HG02870 (cell line): ENCODE results near the gene CUX1.
A peak's percentile ranks its signal among the peaks of the same experiment; 100 is the strongest.
"Not testable (repeated sequence)": the region's sequence is repeated elsewhere in the genome, so short reads cannot be mapped to it uniquely, and the experiment has no call there.

Experiments
- ATAC-seq: cut with Tn5 transposase; IDR thresholded peaks from one replicate; pipeline ENCODE4 v1.9.1; 2021; ENCODE audit warnings: mild to moderate bottlenecking, moderate library complexity; ENCODE audit not compliant: unreplicated experiment

CUX1 gene

DNA sequence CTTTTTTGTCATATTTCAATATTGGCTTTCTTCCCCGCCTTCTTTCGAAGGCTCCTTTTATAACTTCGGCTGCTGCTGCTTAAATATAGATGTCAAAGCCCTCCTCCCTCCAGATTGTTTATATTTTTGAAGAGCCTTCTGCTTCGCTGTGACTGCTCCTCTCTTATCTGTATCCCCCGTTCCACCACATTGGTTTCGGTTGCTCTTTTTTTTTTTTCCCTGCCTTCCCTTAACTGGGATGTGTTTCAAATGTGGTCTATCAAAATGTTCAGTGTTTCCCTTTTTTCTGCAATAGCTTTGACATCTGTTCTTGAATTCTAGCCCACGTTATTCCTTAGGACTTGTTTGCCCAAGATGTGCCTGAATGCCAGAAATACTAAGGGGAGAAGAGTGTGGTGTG is 96.4 kb downstream of the CUX1 start:
- no peak for ATAC-seq

DNA sequence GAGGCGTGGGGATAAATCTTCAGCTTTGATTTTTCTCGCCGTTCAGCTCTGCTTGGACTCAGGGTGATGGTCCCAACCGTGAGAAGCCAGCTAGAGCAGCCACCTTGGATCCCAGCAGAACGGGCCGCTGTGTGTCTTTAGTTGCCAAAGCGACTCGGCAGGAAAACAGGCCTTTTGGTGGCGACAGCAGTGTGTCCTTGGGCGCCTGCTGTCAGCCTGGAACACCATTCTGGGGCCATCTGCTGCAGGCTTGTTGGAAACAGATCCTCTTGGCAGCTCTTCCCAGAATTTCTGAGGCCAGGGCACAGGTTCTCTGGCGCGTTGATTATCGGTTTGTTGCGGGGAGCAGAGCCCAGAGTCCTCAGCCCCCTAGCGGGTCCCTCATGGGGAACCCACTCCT is 97.6 kb downstream of the CUX1 start:
- no peak for ATAC-seq

DNA sequence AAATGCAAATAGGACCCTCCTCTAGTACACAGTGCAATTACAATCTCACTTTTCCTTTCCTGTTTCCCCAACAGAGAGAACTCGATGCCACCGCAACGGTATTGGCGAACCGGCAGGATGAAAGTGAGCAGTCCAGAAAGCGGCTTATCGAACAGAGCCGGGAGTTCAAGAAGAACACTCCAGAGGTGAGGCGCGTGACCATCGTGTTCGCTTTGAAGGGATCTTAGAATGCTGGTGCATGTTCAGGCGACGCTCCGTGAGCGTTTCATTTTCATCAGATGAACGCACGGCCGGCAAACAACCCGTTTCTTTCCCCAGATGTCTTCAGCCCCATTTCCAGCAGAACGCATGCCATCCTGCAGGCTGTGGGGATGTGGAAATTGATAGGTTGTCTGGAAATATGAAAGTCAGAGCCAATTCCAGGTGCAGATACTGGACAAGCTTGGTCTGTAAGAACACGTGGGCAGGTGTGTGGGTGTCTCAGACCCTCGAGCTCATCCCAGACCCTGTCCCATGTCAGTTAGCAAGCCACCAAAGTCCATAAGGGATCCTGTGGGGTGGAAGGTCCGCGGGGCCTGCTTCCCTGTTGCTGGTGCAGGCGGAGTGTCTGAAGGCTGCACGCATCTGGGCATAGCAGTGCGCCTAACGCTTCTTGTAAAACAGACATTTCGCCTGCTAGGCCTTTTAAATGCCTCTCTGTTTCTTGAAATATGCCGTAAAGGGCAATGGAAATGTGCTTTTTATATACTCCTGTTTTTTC is 98.8 kb downstream of the CUX1 start:
- no peak for ATAC-seq

DNA sequence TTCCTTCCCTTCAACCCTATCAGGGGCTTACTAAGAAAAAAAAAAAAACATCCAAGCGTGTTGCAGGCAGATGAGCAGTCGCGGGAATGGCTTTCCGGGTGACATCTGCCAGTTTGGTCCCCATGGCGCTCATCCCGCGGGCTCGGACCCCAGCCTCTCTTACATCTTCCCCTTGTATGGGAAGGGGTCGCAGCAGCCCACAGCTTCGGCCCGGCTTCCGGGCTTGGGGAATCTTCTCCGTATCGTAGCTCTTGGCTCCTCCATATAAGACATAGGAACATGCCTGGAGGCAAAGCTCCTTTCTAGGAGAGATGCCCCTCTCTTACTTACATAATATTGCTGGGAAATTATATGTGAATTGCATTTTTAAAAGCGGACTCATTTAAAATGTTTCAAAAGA is 99.5 kb downstream of the CUX1 start:
- ATAC-seq, result no peak

DNA sequence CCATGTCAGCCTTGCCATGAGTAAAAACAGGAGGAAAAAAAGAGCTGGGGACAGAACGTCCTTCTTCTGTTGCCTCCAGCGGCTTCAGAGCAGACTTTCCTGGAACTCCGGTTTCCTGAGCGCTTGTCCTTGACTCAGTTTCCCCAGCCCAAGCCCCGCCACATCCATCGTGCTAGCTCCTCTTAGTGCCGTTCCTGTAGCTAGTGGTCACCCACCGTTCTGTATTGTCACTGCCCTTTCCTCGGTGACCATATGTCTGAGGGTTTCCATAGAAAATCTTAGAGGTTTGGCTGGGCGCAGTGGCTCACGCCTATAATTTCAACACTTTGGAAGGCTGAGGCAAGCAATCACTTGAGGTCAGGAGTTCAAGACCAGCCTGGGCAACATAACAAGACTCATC is 100.1 kb downstream of the CUX1 start:
- no peak for ATAC-seq

DNA sequence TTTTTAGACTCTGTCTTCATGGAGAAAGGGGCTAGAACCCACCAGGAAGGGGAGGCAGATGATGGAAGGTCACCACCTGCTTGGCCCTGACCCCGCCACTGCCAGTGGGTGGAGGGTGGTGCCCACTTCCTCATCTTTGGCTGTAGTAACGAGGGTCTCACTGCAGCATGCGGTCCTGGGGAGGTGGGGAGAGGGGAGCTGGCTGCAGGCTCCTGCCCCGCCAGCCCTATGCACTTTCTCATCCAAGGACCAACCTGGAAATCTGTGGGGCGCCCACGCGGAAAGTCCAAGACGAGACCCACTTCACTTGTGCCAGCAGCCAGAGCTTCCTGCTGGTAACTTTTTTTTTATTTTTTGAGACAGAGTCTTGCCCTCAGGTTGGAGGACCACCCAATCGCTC is 101.0 kb downstream of the CUX1 start:
- ATAC-seq, result no peak

DNA sequence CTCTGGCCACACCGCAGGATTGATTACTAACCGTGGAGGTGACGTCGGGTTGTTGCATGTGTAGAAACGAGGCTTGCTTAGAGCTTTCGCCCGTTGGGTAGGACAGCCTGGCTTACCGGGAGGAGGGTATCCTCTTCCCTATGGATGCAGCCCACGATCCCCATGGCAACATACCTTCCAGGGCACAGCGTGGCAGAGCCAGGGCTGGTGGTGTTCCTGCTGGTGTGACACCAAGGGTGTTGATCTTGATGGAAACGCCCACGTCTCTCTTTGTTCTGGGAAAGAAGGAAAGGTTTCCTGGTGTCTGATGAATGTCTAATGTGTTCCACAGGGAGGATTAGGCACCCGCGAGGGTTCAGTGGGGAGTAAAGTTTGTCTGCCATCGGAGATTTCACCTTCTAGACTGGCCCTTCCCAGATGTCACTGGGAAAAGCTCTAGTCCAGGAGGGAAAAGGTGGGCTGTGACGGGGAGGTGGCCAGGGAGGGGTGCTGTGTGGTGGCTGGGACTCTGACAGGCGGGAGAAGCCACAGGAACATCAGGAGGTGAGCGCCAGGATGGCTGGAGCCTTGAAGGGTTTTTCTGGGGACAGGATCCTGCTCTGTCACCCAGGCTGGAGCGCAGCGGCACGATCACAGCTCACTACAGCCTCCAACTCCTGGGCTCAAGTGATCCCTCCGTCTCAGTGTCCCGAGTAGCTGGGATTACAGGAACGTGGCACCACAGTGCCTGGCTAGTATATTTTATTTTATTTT is 102.1 kb downstream of the CUX1 start:
- no peak for ATAC-seq

DNA sequence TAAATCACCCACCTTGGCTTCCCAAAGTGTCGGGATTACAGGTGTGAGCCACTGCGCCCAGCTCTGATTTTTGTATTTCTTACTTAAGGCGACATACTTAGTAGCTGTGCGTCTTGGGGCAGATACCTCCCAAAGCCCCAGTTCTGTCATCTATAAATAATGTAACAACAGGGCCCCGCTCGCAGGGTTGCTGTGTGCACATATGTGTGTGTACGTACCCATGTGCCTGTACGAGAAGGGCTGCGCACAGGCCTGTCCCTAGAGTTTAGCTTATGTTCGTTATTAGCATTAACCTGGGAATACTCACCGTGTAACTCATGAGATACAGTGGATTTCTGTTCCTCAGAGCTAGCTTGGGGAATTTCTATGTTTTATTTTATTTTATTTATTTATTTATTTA is 103.6 kb downstream of the CUX1 start:
- no peak for ATAC-seq

DNA sequence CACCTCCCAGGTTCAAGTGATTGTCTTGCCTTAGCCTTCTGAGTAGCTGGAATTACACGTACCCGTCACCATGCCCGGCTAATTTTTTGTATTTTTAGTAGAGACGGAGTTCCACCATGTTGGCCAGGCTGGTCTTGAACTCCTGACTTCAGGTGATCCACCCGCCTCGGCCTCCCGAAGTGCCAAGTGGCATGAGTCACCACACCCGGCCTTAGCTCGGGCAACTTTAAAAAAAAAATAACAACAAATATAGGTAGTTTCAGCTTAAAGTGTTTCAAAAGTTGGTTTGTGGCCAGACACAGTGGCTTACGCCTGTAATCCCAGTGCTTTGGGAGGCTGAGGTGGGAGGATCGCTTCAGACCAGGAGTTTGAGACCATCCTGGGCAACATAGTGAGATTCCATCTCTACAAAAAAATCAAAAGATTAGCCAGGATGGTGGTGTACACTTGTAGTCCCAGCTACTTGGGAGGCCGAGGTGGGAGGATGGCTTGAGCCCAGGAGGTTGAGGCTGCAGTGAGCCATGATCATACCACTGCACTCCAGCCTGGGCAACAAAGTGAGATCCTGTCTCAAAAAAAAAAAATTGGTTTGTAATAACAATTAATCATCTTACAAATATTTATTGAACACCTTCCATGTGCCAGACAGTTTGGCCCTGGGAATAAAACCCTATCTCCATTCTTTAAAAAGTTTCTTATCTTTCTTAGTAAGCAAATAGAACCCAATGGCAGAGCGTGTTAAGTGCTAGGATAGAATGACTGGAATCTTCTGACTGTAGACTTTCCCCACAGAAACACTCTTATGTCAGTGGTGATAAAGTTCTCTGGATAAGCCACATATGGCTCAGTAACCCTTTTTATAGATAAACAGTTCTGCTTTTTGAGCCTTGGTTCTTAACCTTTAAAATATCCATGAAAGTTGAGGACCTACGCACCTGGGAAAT is 104.4 kb downstream of the CUX1 start:
- not testable (repeated sequence) for ATAC-seq

DNA sequence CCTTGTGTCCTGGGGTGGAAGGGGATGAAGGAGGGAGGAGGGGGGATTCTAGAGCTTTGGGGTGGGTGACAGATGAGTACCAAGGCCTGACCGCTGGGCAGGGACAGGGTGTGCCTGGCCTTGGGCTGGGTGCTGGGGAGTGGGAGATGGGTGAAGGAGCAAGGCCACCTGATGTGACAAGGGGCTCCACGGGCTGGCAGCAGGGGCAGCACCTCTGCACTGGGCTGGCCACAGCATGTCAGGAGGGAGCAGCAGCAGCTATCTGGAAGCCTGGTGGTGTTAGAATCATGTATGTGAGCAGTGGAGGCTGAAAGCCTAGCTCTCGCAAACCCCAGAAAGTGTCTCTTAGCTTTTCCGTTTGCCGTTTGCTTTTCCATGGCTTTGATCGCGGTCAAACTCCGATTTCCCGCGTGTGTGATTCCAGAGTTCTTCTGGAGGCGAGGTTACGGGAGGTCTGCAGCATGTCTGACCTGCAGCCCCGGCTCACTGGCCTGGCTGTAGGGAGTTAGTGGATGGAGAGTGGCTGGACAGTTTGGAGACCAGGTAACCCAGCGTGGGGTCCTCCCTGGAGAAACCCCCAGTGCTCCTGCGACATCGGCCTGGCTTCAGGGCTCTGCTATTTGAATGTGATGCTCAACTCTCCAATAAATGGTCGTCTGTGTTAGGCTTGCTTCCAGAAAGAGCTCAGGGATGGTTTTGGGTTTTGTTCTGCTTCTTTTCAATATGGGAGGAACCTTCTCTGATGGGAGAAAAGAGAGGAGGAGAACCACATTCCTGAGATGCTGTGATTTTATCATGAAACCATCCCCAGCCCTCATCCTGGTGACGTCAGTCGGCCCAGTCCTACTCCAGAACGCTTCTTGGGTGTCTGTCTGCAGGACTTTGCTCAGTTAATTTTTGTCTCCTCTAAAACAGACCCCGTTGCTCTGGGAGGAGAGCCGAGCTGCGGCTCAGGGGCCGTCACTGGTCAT is 105.5 kb downstream of the CUX1 start:
- no peak for ATAC-seq

DNA sequence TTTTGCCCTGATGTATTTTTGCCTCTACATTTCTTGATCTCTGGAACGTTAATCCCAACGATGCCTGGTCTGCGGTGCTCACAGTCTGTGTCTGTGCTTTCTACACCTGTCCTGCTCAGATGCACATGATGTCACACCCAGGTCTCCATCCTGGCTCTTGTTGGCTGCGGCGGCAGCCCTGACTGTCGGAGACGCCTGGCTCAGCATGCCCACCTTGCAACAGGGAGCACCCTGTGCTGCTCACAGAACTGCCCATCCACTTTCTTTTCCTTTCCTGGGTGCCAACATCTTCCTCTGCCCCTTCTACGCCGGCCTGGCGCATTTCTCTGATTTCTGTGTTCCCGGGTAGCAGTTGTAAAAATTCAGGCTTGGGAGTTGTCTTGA is 106.2 kb downstream of the CUX1 start:
- ATAC-seq, result no peak

DNA sequence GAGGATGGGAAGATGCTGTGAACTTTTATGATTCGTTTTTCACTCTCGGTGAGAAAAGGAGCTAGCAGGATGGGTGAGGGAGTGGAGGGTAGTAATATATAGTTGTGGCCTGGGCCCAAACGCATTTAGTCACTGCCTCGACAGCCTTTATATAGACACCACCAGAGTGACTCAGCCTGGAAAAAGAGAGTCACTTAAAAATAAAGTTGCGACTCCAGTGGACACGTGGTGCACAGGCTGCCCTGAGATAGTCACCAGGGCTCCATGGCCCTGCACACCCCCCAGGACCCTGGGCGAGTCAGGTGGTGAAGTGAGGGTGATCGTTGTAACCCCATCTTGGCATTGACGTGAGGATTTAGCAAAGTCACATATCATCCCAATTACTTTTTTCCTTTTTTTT is 106.7 kb downstream of the CUX1 start:
- no peak for ATAC-seq

DNA sequence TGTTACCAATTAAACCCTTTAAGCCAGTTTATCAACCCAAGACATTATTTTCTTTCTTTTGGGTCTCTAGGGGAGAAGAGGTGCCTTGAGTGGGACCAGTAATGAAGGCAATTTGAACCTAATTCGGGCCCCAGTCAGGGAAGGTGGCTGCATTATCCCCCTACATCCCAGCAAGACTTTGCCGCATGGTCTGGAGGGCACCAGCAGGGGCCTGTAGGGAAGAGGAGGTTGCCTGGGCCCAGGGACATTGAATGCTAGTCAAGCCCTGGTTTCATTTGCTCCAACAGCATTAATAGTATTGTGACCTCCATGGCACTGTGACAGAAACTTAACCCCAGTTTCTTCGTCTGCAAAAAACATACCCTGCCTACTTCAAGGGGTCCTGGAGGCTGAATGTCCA is 108.8 kb downstream of the CUX1 start:
- ATAC-seq, result no peak

DNA sequence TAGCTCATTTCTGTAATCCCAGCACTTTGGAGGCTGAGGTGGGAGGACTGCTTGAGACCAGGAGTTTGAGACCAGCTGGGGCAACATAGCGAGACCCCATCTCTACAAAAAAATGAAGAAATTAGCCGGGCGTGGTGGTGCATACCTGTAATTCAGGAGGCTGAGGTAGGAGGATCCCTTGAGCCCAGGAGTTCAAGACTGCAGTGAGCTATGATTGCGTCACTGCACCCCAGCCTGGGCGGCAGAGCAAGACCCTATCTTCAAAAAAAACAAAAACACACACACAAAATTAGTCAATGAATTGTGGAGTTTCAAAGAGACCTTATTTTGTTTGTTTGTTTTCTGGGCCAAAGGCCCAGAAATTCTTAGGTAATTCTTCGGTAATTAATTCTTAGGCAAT is 110.0 kb downstream of the CUX1 start:
- ATAC-seq, result no peak

DNA sequence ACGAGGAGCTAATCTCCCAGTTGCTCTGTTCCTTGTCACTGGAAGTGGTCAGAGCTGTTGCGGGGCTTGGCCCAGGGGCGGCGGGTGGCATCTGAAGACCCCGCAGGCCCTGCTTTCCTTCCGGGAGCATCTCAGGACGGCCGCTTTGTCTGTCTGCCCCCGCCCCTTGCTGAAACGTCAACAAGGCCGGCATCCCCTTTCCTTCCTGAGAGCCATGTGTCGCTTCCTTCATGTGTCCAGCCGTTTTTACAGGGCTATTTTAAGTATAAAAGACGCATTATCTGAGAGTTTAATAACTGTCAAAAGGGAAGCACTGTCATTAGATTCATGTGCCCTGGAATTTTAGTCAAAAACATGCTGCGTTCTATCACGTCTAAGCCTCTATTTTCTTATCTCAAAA is 110.4 kb downstream of the CUX1 start:
- ATAC-seq, result no peak

DNA sequence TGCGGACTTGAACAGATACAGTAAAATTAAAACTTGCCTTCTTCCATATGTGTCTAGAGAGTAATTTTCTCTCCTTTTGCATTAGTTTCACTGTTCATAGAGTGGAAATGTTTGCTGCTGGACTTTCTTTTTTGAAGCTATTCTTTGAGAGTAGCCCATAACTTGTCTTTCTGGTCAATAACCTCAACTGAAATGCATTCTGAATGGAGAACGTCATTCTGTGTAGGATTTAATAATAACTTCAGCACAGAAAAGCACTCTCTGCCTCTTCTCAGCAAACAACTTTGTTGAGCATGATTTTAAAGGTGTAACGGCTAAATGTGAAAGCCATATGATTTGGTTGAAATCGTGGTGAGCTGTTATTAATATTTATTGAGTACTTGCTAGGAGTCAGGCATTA is 111.8 kb downstream of the CUX1 start:
- ATAC-seq, result no peak

DNA sequence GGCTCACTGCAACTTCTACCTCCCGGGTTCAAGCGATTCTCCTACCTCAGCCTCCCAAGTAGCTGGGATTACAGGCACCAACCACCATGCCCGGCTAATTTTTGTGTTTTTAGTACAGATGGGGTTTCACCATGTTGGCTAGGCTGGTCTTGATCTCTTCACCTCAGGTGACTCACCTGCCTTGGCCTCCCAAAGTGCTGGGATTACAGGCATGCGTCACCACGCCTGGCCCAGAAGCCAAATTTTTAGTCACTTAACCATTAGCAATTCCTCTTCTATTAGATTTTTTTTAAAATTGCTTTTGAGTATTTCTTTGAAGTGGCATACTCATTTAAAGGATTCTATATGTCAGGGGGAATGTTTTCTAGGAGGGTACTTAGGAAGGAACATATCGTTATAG is 112.5 kb downstream of the CUX1 start:
- not testable (repeated sequence) for ATAC-seq

DNA sequence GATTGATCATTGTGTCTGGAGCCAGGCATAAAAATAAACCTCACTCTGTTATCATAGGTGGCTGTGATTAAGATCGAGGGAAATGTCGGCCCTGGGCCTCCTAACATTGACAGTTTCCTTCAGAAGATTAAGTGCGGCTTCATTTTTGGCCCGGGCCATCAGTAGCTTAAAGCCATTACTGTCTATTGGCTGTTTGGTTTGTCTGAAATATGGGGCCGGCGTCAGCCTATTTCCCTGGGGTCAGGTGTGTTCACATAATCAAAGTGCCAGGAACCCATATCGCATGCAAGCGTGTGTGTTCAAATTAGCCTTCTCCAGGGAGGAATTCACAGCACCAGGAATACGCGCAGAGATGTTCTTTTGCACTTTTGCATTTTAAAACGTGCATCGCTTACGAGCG is 114.7 kb downstream of the CUX1 start:
- no peak for ATAC-seq

DNA sequence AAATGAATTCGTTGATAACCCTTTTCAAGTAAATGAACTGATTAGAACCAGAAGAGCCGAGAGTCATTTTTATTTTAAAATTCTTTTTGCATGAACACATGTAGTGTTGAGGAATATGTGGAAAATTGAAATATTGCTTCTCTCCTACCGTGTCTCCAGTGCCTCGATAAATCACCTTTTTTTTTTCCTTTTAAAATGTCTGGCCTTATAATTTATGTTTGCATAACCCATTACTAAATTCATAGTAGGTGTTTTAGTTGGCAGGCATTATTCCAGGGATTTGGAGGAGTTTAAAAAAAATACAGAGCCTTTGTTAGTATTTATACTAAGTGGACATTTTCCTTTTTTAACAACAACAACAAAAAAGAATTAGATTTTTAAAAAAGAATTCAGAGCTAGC is 115.6 kb downstream of the CUX1 start:
- ATAC-seq, result no peak

DNA sequence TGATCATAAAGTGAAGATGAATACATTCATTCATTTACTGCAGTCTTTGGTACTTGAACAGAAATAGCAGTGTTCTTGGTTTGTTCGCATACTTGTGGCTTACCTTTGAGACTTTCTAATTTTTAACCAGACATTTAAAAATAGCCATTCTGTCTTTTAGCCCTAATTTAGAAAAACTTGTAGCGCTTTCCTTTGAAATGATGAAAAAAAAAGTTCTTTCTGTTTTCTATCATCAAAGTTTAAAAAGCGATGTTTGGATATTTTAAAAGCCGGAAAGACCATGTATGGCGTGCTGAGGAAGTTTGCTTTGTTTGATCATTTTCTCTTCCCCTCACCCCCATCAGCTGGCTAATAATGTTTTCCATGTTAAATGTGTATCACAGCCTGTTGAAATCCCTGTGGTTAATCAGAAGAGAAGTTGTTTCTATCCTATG is 116.3 kb downstream of the CUX1 start:
- peak; percentile 72 for ATAC-seq
